MCF 10A (cell line): ENCODE results near the gene GABPB2. TPM values are rescaled to one million over a fixed set of nuclear protein-coding genes. Genes with fewer than 3 reads are reported as not detected.
A peak's percentile ranks its signal among the peaks of the same experiment; 100 is the strongest.

Source experiments
- BruUV-seq: library from RNA; stranded (reverse); fragments of 400-500 nt; replicated peaks from 2 replicates; lab custom pipeline; 2021; lab: Mats Ljungman, UMichigan
- CTCF ChIA-PET: fragments of 300-600 bp; sonication (Branson Sonifier 250); formaldehyde crosslinking; extraction: SDS; loops from one replicate; lab custom pipeline; 2021; ENCODE audit warnings: antibody characterized with exemption, inconsistent platforms; lab: Yijun Ruan, JAX
- POLR2A ChIA-PET: fragments of 300-600, 350-650 bp; sonication (Branson Sonifier 250); formaldehyde crosslinking; extraction: SDS; loops from one replicate; lab custom pipeline; 2020; ENCODE audit warnings: antibody characterized with exemption, inconsistent platforms; lab: Yijun Ruan, JAX
- DNase-seq: peaks from one replicate; pipeline ENCODE4 v3.0.0-alpha.2; 2018; ENCODE audit not compliant: unreplicated experiment
- H3K27ac Mint-ChIP-seq: one replicate; pipeline ENCODE4 v1.8.0; 2022; ENCODE audit warnings: mild to moderate bottlenecking, low read depth, mixed read lengths; ENCODE audit not compliant: unreplicated experiment
- H3K27me3 Mint-ChIP-seq: one replicate; pipeline ENCODE4 v1.8.0; 2022; ENCODE audit warnings: mixed read lengths; ENCODE audit not compliant: insufficient read depth, unreplicated experiment
- H3K36me3 Mint-ChIP-seq: one replicate; pipeline ENCODE4 v1.8.0; 2022; ENCODE audit warnings: mild to moderate bottlenecking, moderate library complexity, mixed read lengths; ENCODE audit not compliant: insufficient read depth, unreplicated experiment
- H3K4me1 Mint-ChIP-seq: one replicate; pipeline ENCODE4 v1.8.0; 2022; ENCODE audit warnings: mixed read lengths; ENCODE audit not compliant: insufficient read depth, unreplicated experiment
- H3K4me3 Mint-ChIP-seq: one replicate; pipeline ENCODE4 v1.8.0; 2022; ENCODE audit warnings: mild to moderate bottlenecking, moderate library complexity, mixed read lengths; ENCODE audit not compliant: unreplicated experiment
- H3K9me3 Mint-ChIP-seq: one replicate; pipeline ENCODE4 v1.8.0; 2022; ENCODE audit warnings: mixed read lengths; ENCODE audit not compliant: unreplicated experiment
- intact Hi-C: fragments of 100-400 bp; cut with micrococcal nuclease; formaldehyde crosslinking; loops from 2 replicates; pipeline ENCODE4 v1.14.1; 2022
- total RNA-seq: library from RNA; stranded (reverse); gene quantifications from 2 replicates; pipeline ENCODE4 v1.2.3, GENCODE V29; 2022
- TF ChIP-seq, protein P1 (sequence below): fragments of 200-600 bp; IDR thresholded peaks from one replicate; pipeline ENCODE4 v1.8.0; 2022; ENCODE audit warnings: antibody characterized with exemption, mild to moderate bottlenecking; ENCODE audit not compliant: unreplicated experiment

GABPB2 gene
- total RNA-seq, 1 experiment from 2014 or later: 20.2 TPM

DNA sequence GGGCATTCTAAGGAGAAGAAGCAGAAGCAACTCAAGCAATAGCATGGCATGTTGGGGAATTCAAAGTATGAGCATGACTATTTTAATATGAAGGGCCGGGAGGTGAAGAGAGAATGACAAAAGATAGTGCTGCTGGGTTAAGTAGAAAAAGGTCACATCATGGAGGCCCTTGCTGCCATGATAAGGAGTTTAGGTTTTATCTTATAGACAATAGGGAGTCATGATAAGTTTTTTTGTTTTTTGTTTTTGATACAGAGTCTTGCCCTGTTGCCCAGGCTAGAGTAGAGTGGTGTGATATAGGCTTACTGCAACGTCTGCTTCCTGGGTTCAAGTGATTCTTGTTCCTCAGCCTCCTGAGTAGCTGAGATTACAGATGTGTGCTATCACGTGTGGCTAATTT lies 31.0 kb upstream of the GABPB2 start:
- intact Hi-C loops: no loop called here

DNA sequence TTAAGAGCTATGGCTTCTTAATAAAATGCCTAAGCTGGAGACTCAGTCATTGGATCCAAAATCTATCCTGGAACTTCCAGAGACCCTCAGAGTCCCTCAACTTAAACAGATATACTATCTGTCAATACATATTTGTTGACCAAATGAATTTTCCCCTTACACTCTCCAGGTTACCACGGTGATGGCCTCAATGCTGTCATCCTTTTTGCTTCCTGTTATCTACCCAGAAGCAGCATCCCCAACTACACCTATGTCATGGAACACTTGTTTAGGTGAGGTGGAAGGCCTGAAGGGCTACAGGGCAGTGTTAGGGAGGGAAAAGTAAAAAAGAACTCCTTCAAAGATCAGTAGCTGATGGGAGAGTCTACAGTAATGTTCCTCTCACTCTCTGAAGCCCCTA lies 27.4 kb upstream of the GABPB2 start:
- POLR2A ChIA-PET: interaction anchor here (0.6 to 9.7 kb wide), 3 partner anchors 16 to 80 kb away, joined by 3 to 90 read pairs (median 3); partner anchors contain the start of genes CDC42SE1 and MLLT11
- Mint-ChIP-seq H3K9me3 (no peaks in the 10 kb centered on the region), H3K4me1 (peaks cover 5% of the 10 kb centered on the region), H3K27ac (no peak overlapping the region), H3K4me3 (no peak overlapping the region), H3K27me3 (no peaks in the 10 kb centered on the region), H3K36me3 (peaks cover 13% of the 10 kb centered on the region)
- TF ChIP-seq, protein P1, sequence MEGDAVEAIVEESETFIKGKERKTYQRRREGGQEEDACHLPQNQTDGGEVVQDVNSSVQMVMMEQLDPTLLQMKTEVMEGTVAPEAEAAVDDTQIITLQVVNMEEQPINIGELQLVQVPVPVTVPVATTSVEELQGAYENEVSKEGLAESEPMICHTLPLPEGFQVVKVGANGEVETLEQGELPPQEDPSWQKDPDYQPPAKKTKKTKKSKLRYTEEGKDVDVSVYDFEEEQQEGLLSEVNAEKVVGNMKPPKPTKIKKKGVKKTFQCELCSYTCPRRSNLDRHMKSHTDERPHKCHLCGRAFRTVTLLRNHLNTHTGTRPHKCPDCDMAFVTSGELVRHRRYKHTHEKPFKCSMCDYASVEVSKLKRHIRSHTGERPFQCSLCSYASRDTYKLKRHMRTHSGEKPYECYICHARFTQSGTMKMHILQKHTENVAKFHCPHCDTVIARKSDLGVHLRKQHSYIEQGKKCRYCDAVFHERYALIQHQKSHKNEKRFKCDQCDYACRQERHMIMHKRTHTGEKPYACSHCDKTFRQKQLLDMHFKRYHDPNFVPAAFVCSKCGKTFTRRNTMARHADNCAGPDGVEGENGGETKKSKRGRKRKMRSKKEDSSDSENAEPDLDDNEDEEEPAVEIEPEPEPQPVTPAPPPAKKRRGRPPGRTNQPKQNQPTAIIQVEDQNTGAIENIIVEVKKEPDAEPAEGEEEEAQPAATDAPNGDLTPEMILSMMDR: no peak
- intact Hi-C loops: no loop called here
- CTCF ChIA-PET: interaction anchor here (0.6 to 4.4 kb wide), 7 partner anchors 11 to 133 kb away, joined by 3 to 22 read pairs (median 3); partner anchors contain the start of gene TMOD4
- no peak for DNase-seq
- no TSS peak for BruUV-seq

More for the DNA sequence above, 31.0 kb upstream of the GABPB2 start:
- Mint-ChIP-seq H3K4me3 (no peak overlapping the region), H3K27ac (no peak overlapping the region), H3K36me3 (peaks cover 3% of the 10 kb centered on the region), H3K4me1 (no peaks in the 10 kb centered on the region), H3K27me3 (no peaks in the 10 kb centered on the region), H3K9me3 (no peaks in the 10 kb centered on the region)
- BruUV-seq: no TSS peak
- DNase-seq: no peak
- POLR2A ChIA-PET: no interaction called here
- CTCF ChIA-PET: interaction anchor here (0.9 to 5.5 kb wide), 3 partner anchors 9 to 45 kb away, joined by 3 to 29 read pairs (median 3); no protein-coding TSS in a partner anchor
- TF ChIP-seq, protein P1: no peak

DNA sequence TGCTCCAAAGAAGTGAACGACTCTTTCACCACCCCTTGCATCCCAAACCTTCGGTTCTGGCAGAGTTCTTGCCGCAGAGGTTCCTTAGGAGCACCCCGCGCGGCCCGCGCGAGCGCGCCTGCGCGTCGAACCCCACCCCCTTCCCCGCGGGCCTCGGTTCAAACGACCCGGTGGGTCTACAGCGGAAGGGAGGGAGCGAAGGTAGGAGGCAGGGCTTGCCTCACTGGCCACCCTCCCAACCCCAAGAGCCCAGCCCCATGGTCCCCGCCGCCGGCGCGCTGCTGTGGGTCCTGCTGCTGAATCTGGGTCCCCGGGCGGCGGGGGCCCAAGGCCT lies 23.0 kb upstream of the GABPB2 start, which contains the start of gene C1orf56:
Gene C1orf56, plus strand, starts transcription at position 161 of the 334 bp plus-strand sequence. Its CDS starts 97 bp downstream, at position 258.
- DNase-seq: peak; percentile 61
- CTCF ChIA-PET: interaction anchor here (0.6 to 2.5 kb wide), 12 partner anchors 8 to 123 kb away, joined by 3 to 17 read pairs (median 4); no protein-coding TSS in a partner anchor

More for the DNA sequence above, 23.0 kb upstream of the GABPB2 start, which contains the start of gene C1orf56:
- H3K4me3 Mint-ChIP-seq: peak within 1 kb of the TSS; percentile 85
- no TSS peak for BruUV-seq
- peak within 1 kb of the TSS; percentile 79 for H3K27ac Mint-ChIP-seq
- intact Hi-C loops: no loop called here
- no peaks in the 10 kb centered on the region for H3K9me3 Mint-ChIP-seq
- peaks cover 30% of the 10 kb centered on the region for H3K36me3 Mint-ChIP-seq
- peaks cover 21% of the 10 kb centered on the region for H3K4me1 Mint-ChIP-seq
- POLR2A ChIA-PET: interaction anchor here (0.6 to 9.7 kb wide), 18 partner anchors 9 to 813 kb away, joined by 3 to 90 read pairs (median 4); partner anchors contain the start of genes CDC42SE1, LYSMD1, MINDY1 and MLLT11
- H3K27me3 Mint-ChIP-seq: no peaks in the 10 kb centered on the region
- TF ChIP-seq, protein P1: no peak
